Effector memory CD4-positive, alpha-beta T cell (primary cell): Measurements from ENCODE around the gene USP44.

ENCODE experiments used
- DNase-seq, 3 donors: peaks; one replicate each; pipeline ENCODE4 v3.0.0-alpha.2; 2020
- H3K27ac ChIP-seq: 2 replicates; pipeline ENCODE4 v1.7.0; 2013; ENCODE audit warnings: mild to moderate bottlenecking, low read length, moderate library complexity; ENCODE audit not compliant: insufficient read depth, poor library complexity, severe bottlenecking
- H3K27me3 ChIP-seq: replicated peaks from 2 replicates; pipeline ENCODE4 v1.7.0; 2013; ENCODE audit warnings: mild to moderate bottlenecking, low read length; ENCODE audit not compliant: insufficient read depth, control insufficient read depth, poor library complexity, severe bottlenecking
- H3K36me3 ChIP-seq: 2 replicates; pipeline ENCODE4 v1.7.0; 2013; ENCODE audit warnings: mild to moderate bottlenecking, low read length, moderate library complexity; ENCODE audit not compliant: control insufficient read depth, insufficient read depth
- H3K4me1 ChIP-seq: 2 replicates; pipeline ENCODE4 v1.7.0; 2013; ENCODE audit warnings: low read length, mild to moderate bottlenecking; ENCODE audit not compliant: control insufficient read depth, insufficient read depth, poor library complexity, severe bottlenecking
- H3K4me3 ChIP-seq: 2 replicates; pipeline ENCODE4 v1.7.0; 2013; ENCODE audit warnings: low read length, low read depth, mild to moderate bottlenecking; ENCODE audit not compliant: insufficient read depth, poor library complexity, severe bottlenecking
- H3K9me3 ChIP-seq: 2 replicates; pipeline ENCODE4 v1.7.0; 2013; ENCODE audit warnings: mild to moderate bottlenecking, low read length, moderate library complexity; ENCODE audit not compliant: control insufficient read depth

Gene USP44

GRCh38 chr12:95548539-95549391 is 2.5 kb downstream of the USP44 start:
- Histone ChIP-seq H3K9me3 (no peaks in the 10 kb centered on the region), H3K27me3 (no peaks in the 10 kb centered on the region), H3K27ac (peak overlapping the region; percentile 74), H3K4me1 (no peaks in the 10 kb centered on the region), H3K4me3 (peak overlapping the region; percentile 95), H3K36me3 (no peaks in the 10 kb centered on the region)
- peak; percentile 32 to 64 (median 47) for DNase-seq

GRCh38 chr12:95548056-95548538 is 3.2 kb downstream of the USP44 start:
- Histone ChIP-seq H3K9me3 (no peaks in the 10 kb centered on the region), H3K36me3 (no peaks in the 10 kb centered on the region), H3K4me1 (no peaks in the 10 kb centered on the region), H3K27me3 (no peaks in the 10 kb centered on the region), H3K4me3 (peak overlapping the region; percentile 95), H3K27ac (peak overlapping the region; percentile 74)
- no peak for DNase-seq

- no peaks in the 10 kb centered on the region for H3K27me3 ChIP-seq
- H3K9me3 ChIP-seq, result no peaks in the 10 kb centered on the region
- peak overlapping the region; percentile 74 for H3K27ac ChIP-seq
- no peaks in the 10 kb centered on the region for H3K36me3 ChIP-seq
- H3K4me1 ChIP-seq, result no peaks in the 10 kb centered on the region
- no peak for DNase-seq
- H3K4me3 ChIP-seq, result peak overlapping the region; percentile 95
These were observed 3.7 kb downstream of the USP44 start for GRCh38 chr12:95547522-95548055.

DNA sequence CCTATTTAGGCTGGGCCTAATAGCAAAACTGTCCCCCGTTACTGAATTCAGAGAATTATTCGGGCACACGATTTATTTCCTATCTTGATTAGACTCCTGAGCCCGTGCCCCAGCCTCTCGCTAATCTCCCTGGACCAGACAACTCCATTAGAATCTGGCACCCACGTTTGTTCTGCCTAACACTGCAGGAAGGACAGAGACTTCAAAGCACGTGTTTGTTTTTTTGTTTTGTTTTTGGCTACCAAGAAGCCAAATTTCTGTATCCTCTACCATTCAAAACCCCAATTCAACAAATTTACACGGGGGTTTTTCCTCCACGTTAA is 4.8 kb downstream of the USP44 start:
- H3K9me3 ChIP-seq, result no peaks in the 10 kb centered on the region
- no peak overlapping the region for H3K4me3 ChIP-seq
- H3K36me3 ChIP-seq, result no peaks in the 10 kb centered on the region
- H3K27ac ChIP-seq, result no peak overlapping the region
- H3K4me1 ChIP-seq, result no peaks in the 10 kb centered on the region
- H3K27me3 ChIP-seq, result no peaks in the 10 kb centered on the region
- no peak for DNase-seq

DNA sequence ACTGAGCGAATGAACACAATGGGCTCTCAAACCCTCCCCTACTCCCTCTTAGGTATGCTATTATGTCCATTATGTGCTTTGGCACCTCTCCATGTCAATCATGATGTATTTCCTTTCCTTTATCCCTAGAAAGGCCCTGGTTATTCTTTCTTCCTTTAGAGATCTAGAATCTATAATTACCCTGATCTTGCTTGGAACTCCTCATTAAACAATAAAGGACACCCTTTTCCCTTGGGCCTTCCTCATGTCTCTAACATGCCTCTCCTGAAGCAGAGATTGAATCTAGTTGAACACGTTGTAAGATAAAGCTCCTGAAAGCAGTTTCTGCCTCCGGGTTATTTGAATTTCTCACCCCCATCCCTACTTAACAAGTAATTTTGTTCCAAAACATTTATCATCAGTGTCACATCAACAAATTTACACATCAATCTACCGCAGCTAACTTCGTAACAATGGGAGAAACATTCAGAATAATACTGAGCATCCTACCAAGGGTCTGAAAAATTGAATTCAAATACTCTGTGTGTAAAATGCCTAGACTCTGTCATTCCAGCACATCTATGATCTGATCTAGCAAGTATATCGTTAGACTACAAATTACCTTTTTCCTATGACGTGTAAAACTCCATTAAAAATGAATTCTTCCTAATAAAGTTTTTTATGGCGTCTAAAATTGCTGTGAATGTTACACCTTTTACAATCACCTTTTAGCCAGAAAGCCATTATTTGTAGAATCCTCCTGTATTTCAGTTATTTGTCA is 5.4 kb downstream of the USP44 start:
- Histone ChIP-seq H3K9me3 (no peaks in the 10 kb centered on the region), H3K4me1 (no peaks in the 10 kb centered on the region), H3K4me3 (no peak overlapping the region), H3K27ac (no peak overlapping the region), H3K27me3 (no peaks in the 10 kb centered on the region), H3K36me3 (no peaks in the 10 kb centered on the region)
- no peak for DNase-seq

- Histone ChIP-seq H3K9me3 (no peaks in the 10 kb centered on the region), H3K27me3 (no peaks in the 10 kb centered on the region), H3K4me1 (no peaks in the 10 kb centered on the region), H3K4me3 (no peak overlapping the region), H3K36me3 (no peaks in the 10 kb centered on the region), H3K27ac (no peak overlapping the region)
- no peak for DNase-seq
These were observed 6.0 kb downstream of the USP44 start for GRCh38 chr12:95545303-95545702.

DNA sequence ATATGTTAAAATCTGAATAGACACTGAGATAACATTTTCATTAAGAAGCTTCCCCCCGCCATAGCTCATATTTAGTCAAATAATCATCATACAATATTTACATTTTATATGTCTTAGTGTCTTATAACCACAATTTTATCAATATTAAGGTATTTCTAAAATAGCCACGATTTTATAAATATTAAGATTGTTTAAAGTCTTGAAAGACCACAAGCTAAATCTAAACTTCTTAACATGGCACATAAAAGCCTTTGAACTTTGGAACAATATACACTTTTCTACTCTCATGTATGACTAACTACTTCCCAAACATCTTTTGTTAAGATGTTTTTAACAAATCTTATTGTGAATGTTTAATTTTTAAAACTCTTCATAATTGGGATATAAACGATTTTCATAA is 6.5 kb downstream of the USP44 start:
- Histone ChIP-seq H3K36me3 (no peaks in the 10 kb centered on the region), H3K4me3 (no peak overlapping the region), H3K9me3 (no peaks in the 10 kb centered on the region), H3K27me3 (no peaks in the 10 kb centered on the region), H3K27ac (no peak overlapping the region), H3K4me1 (no peaks in the 10 kb centered on the region)
- DNase-seq, result no peak

GRCh38 chr12:95543305-95543704 is 8.0 kb downstream of the USP44 start:
- no peaks in the 10 kb centered on the region for H3K9me3 ChIP-seq
- no peak overlapping the region for H3K4me3 ChIP-seq
- H3K27ac ChIP-seq, result no peak overlapping the region
- H3K27me3 ChIP-seq, result no peaks in the 10 kb centered on the region
- H3K36me3 ChIP-seq, result no peaks in the 10 kb centered on the region
- DNase-seq, result no peak
- H3K4me1 ChIP-seq, result no peaks in the 10 kb centered on the region

- no peaks in the 10 kb centered on the region for H3K27me3 ChIP-seq
- H3K4me1 ChIP-seq, result no peaks in the 10 kb centered on the region
- no peak overlapping the region for H3K27ac ChIP-seq
- no peaks in the 10 kb centered on the region for H3K9me3 ChIP-seq
- no peak for DNase-seq
- H3K36me3 ChIP-seq, result no peaks in the 10 kb centered on the region
- no peak overlapping the region for H3K4me3 ChIP-seq
These were observed 9.8 kb downstream of the USP44 start for GRCh38 chr12:95541436-95541835.

DNA sequence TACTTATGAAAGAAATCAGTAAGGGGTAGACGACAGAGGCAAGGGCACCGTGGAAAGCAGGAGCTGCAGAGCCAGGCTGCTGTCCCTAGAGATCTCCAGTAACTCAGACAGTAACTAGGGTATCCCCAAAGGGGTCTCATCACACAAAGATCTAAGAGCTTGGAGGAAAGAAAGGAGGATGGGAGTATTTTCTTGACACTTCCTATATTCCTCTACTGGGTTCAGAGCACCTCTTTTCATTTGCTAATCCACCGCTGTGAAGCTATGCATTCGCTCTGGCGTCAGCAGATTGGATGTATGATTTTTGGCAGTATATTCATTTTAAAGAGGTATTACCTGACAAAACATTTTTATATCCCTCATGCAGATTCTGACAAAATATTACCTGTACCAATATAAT is 12.6 kb downstream of the USP44 start:
- H3K36me3 ChIP-seq, result no peaks in the 10 kb centered on the region
- no peaks in the 10 kb centered on the region for H3K9me3 ChIP-seq
- H3K27ac ChIP-seq, result no peak overlapping the region
- DNase-seq, result no peak
- no peaks in the 10 kb centered on the region for H3K4me1 ChIP-seq
- no peak overlapping the region for H3K4me3 ChIP-seq
- no peaks in the 10 kb centered on the region for H3K27me3 ChIP-seq
